Measurements from ENCODE around the gene ZNF28.
"Not testable (repeated sequence)": the region's sequence is repeated elsewhere in the genome, so short reads cannot be mapped to it uniquely, and the experiment has no call there.

Gene ZNF28

GRCh38 chr19:52834289-52834688 is 12.9 kb upstream of the ZNF28 start:
- not testable (repeated sequence) for H3K4me3 ChIP-seq (ENCODE audit: control insufficient read depth in 1 of 7, extremely low read depth in 1 of 7, insufficient read depth in 4 of 7, low read depth in 2 of 7, low read length in 6 of 7)

GRCh38 chr19:52833541-52833940 is 12.1 kb upstream of the ZNF28 start:
- H3K27ac ChIP-seq (ENCODE audit: insufficient read depth in 1 of 2, low read depth in 1 of 2, low read length in 2 of 2, poor library complexity in 1 of 2, severe bottlenecking in 2 of 2); POLR2A ChIA-PET; CTCF ChIA-PET; H3K4me1 ChIP-seq (ENCODE audit: control extremely low read depth in 1 of 4, control insufficient read depth in 4 of 4, insufficient read depth in 4 of 4, low read length in 3 of 4); H3K27me3 ChIP-seq (replicated peaks in 2 of 5; ENCODE audit: control insufficient read depth in 4 of 5, insufficient read depth in 5 of 5, low read length in 4 of 5); DNase-seq; H3K4me3 ChIP-seq (ENCODE audit: control insufficient read depth in 1 of 7, extremely low read depth in 1 of 7, insufficient read depth in 4 of 7, low read depth in 2 of 7, low read length in 6 of 7): not testable (repeated sequence)
- 73% methylated on average over 4 of the region's 5 CpGs for WGBS (ENCODE audit: insufficient coverage)
- peaks cover 0 to 15% (median 3%) of the 10 kb centered on the region in 4 experiments for H3K36me3 ChIP-seq (ENCODE audit: control insufficient read depth in 4 of 4, insufficient read depth in 4 of 4, low read length in 3 of 4)
- peaks cover 0 to 26% (median 9%) of the 10 kb centered on the region in 5 experiments for H3K9me3 ChIP-seq (ENCODE audit: control extremely low read depth in 1 of 5, control insufficient read depth in 4 of 5, insufficient read depth in 2 of 5, low read depth in 1 of 5, low read length in 4 of 5)

More at GRCh38 chr19:52834289-52834688, 12.9 kb upstream of the ZNF28 start:
- H3K4me1 ChIP-seq (ENCODE audit: control extremely low read depth in 1 of 4, control insufficient read depth in 4 of 4, insufficient read depth in 4 of 4, low read length in 3 of 4); DNase-seq; CTCF ChIA-PET; H3K27me3 ChIP-seq (replicated peaks in 2 of 5; ENCODE audit: control insufficient read depth in 4 of 5, insufficient read depth in 5 of 5, low read length in 4 of 5); H3K27ac ChIP-seq (ENCODE audit: insufficient read depth in 1 of 2, low read depth in 1 of 2, low read length in 2 of 2, poor library complexity in 1 of 2, severe bottlenecking in 2 of 2); POLR2A ChIA-PET: not testable (repeated sequence)
- peaks cover 2 to 20% (median 3%) of the 10 kb centered on the region in 4 experiments for H3K36me3 ChIP-seq (ENCODE audit: control insufficient read depth in 4 of 4, insufficient read depth in 4 of 4, low read length in 3 of 4)
- peaks cover 3 to 33% (median 15%) of the 10 kb centered on the region in 5 experiments for H3K9me3 ChIP-seq (ENCODE audit: control extremely low read depth in 1 of 5, control insufficient read depth in 4 of 5, insufficient read depth in 2 of 5, low read depth in 1 of 5, low read length in 4 of 5)
- WGBS (ENCODE audit: insufficient coverage), result no CpG with 5 or more reads among the region's 1 CpG

DNA sequence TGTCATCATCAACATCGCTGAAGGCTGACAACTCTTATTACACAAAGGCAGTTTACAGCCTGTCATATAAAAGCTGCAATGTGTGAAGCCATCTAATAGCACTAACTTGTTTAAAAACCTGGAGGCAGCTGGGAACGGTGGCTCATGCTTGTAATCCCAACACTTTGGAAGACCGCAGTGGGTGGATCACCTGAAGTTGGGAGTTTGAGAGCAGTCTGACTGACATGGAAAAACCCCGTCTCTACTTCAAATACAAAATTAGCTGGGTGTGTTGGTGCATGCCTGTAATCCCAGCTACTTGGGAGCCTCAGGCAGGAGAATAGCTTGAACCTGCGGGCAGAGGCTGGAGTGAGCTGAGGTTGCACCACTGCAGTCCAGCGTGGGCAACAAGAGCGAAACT is 8.4 kb upstream of the ZNF28 start:
- POLR2A ChIA-PET; H3K36me3 ChIP-seq (ENCODE audit: control insufficient read depth in 4 of 4, insufficient read depth in 4 of 4, low read length in 3 of 4); H3K4me1 ChIP-seq (ENCODE audit: control extremely low read depth in 1 of 4, control insufficient read depth in 4 of 4, insufficient read depth in 4 of 4, low read length in 3 of 4); H3K4me3 ChIP-seq (ENCODE audit: control insufficient read depth in 1 of 7, extremely low read depth in 1 of 7, insufficient read depth in 4 of 7, low read depth in 2 of 7, low read length in 6 of 7); H3K27ac ChIP-seq (ENCODE audit: insufficient read depth in 1 of 2, low read depth in 1 of 2, low read length in 2 of 2, poor library complexity in 1 of 2, severe bottlenecking in 2 of 2); H3K27me3 ChIP-seq (replicated peaks in 2 of 5; ENCODE audit: control insufficient read depth in 4 of 5, insufficient read depth in 5 of 5, low read length in 4 of 5); CTCF ChIA-PET; DNase-seq: not testable (repeated sequence)
- no CpG with 5 or more reads among the region's 7 CpGs for WGBS (ENCODE audit: insufficient coverage)
- peaks cover 0 to 14% (median 0%) of the 10 kb centered on the region in 5 experiments for H3K9me3 ChIP-seq (ENCODE audit: control extremely low read depth in 1 of 5, control insufficient read depth in 4 of 5, insufficient read depth in 2 of 5, low read depth in 1 of 5, low read length in 4 of 5)

DNA sequence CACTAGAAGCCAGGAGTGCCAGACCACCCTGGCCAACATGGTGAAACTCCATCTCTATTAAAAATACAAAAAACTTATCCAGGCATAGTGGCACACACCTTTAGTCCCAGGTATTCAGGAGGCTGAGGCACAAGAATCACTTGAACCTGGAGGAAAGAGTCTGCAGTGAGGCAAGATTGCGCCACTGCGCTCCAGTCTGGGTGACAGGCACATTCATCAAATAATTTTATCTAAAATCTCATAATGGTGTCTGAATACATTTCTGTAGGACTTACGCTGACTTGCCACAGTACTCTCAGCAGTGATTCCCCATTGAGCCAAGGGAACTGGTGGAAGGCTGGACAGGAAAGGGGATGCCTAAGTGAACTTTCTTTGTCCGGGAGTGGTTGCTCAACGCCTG is 4.3 kb upstream of the ZNF28 start:
- peaks cover 0 to 21% (median 0%) of the 10 kb centered on the region in 5 experiments for H3K9me3 ChIP-seq (ENCODE audit: control extremely low read depth in 1 of 5, control insufficient read depth in 4 of 5, insufficient read depth in 2 of 5, low read depth in 1 of 5, low read length in 4 of 5)
- CTCF ChIA-PET, result no interaction called here
- POLR2A ChIA-PET, result no interaction called here
- no peaks in the 10 kb centered on the region for H3K36me3 ChIP-seq (ENCODE audit: control insufficient read depth in 4 of 4, insufficient read depth in 4 of 4, low read length in 3 of 4)
- peaks cover 0 to 2% (median under 1%) of the 10 kb centered on the region in 4 experiments for H3K4me1 ChIP-seq (ENCODE audit: control extremely low read depth in 1 of 4, control insufficient read depth in 4 of 4, insufficient read depth in 4 of 4, low read length in 3 of 4)
- no peak overlapping the region for H3K27ac ChIP-seq (ENCODE audit: insufficient read depth in 1 of 2, low read depth in 1 of 2, low read length in 2 of 2, poor library complexity in 1 of 2, severe bottlenecking in 2 of 2)
- DNase-seq, result no peak
- no peak overlapping the region for H3K4me3 ChIP-seq (ENCODE audit: control insufficient read depth in 1 of 7, extremely low read depth in 1 of 7, insufficient read depth in 4 of 7, low read depth in 2 of 7, low read length in 6 of 7)
- H3K27me3 ChIP-seq (replicated peaks in 2 of 5; ENCODE audit: control insufficient read depth in 4 of 5, insufficient read depth in 5 of 5, low read length in 4 of 5), result no peaks in the 10 kb centered on the region
- 100% methylated on average over 3 of the region's 5 CpGs for WGBS (ENCODE audit: insufficient coverage)

DNA sequence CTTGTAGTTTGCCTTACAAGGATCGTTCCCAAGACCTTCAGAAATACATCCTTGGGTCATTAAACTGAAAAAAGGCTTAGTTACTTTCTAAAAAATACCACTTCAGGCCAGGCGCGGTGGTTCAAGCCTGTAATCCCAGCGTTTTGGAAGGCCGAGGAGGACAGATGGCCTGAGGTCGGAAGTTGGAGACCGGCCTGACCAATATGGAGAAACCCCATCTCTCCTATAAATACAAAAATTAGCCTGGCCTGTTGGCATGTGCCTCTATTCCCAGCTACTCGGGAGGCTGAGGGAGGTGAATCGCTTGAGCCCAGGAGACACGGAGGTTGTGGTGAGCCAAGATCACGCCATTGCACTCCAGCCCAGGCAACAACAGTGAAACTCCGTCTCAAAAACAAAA is 2.2 kb upstream of the ZNF28 start:
- ChIA-PET POLR2A (no interaction called here), CTCF (no interaction called here)
- peaks cover 0 to 6% (median 2%) of the 10 kb centered on the region in 4 experiments for H3K4me1 ChIP-seq (ENCODE audit: control extremely low read depth in 1 of 4, control insufficient read depth in 4 of 4, insufficient read depth in 4 of 4, low read length in 3 of 4)
- H3K27ac ChIP-seq (ENCODE audit: insufficient read depth in 1 of 2, low read depth in 1 of 2, low read length in 2 of 2, poor library complexity in 1 of 2, severe bottlenecking in 2 of 2), result no peak overlapping the region
- peaks cover 0 to 21% (median 0%) of the 10 kb centered on the region in 5 experiments for H3K9me3 ChIP-seq (ENCODE audit: control extremely low read depth in 1 of 5, control insufficient read depth in 4 of 5, insufficient read depth in 2 of 5, low read depth in 1 of 5, low read length in 4 of 5)
- no peak overlapping the region for H3K4me3 ChIP-seq (ENCODE audit: control insufficient read depth in 1 of 7, extremely low read depth in 1 of 7, insufficient read depth in 4 of 7, low read depth in 2 of 7, low read length in 6 of 7)
- no peaks in the 10 kb centered on the region for H3K36me3 ChIP-seq (ENCODE audit: control insufficient read depth in 4 of 4, insufficient read depth in 4 of 4, low read length in 3 of 4)
- WGBS (ENCODE audit: insufficient coverage), result 95% methylated on average over 7 of the region's 12 CpGs
- H3K27me3 ChIP-seq (replicated peaks in 2 of 5; ENCODE audit: control insufficient read depth in 4 of 5, insufficient read depth in 5 of 5, low read length in 4 of 5), result no peaks in the 10 kb centered on the region
- DNase-seq, result no peak

- DNase-seq, result peak in 2 of 3 donors; percentile 23 to 31
- H3K4me1 ChIP-seq (ENCODE audit: control extremely low read depth in 1 of 4, control insufficient read depth in 4 of 4, insufficient read depth in 4 of 4, low read length in 3 of 4); CTCF ChIA-PET; H3K27me3 ChIP-seq (replicated peaks in 2 of 5; ENCODE audit: control insufficient read depth in 4 of 5, insufficient read depth in 5 of 5, low read length in 4 of 5); POLR2A ChIA-PET: not testable (repeated sequence)
- peak overlapping the region in 1 of 2 experiments; percentile 81 for H3K27ac ChIP-seq (ENCODE audit: insufficient read depth in 1 of 2, low read depth in 1 of 2, low read length in 2 of 2, poor library complexity in 1 of 2, severe bottlenecking in 2 of 2)
- H3K9me3 ChIP-seq (ENCODE audit: control extremely low read depth in 1 of 5, control insufficient read depth in 4 of 5, insufficient read depth in 2 of 5, low read depth in 1 of 5, low read length in 4 of 5), result peaks cover 0 to 14% (median 2%) of the 10 kb centered on the region in 5 experiments
- 20% methylated on average over 3 of the region's 19 CpGs for WGBS (ENCODE audit: insufficient coverage)
- H3K36me3 ChIP-seq (ENCODE audit: control insufficient read depth in 4 of 4, insufficient read depth in 4 of 4, low read length in 3 of 4), result peaks cover 2 to 24% (median 10%) of the 10 kb centered on the region in 4 experiments
- H3K4me3 ChIP-seq (ENCODE audit: control insufficient read depth in 1 of 7, extremely low read depth in 1 of 7, insufficient read depth in 4 of 7, low read depth in 2 of 7, low read length in 6 of 7), result peak overlapping the region; percentile 57 to 87 (median 76)
Measured at GRCh38 chr19:52820472-52821203, 795 bp downstream of the ZNF28 start.

- peaks cover 15 to 71% (median 47%) of the 10 kb centered on the region in 4 experiments for H3K36me3 ChIP-seq (ENCODE audit: control insufficient read depth in 4 of 4, insufficient read depth in 4 of 4, low read length in 3 of 4)
- H3K4me1 ChIP-seq (ENCODE audit: control extremely low read depth in 1 of 4, control insufficient read depth in 4 of 4, insufficient read depth in 4 of 4, low read length in 3 of 4), result no peaks in the 10 kb centered on the region
- DNase-seq, result no peak
- H3K9me3 ChIP-seq (ENCODE audit: control extremely low read depth in 1 of 5, control insufficient read depth in 4 of 5, insufficient read depth in 2 of 5, low read depth in 1 of 5, low read length in 4 of 5), result peaks cover 0 to 54% (median 38%) of the 10 kb centered on the region in 5 experiments
- no peak overlapping the region for H3K27ac ChIP-seq (ENCODE audit: insufficient read depth in 1 of 2, low read depth in 1 of 2, low read length in 2 of 2, poor library complexity in 1 of 2, severe bottlenecking in 2 of 2)
- H3K4me3 ChIP-seq (ENCODE audit: control insufficient read depth in 1 of 7, extremely low read depth in 1 of 7, insufficient read depth in 4 of 7, low read depth in 2 of 7, low read length in 6 of 7), result no peak overlapping the region
- POLR2A ChIA-PET, result no interaction called here
- WGBS (ENCODE audit: insufficient coverage), result 93% methylated on average over 31 of the region's 32 CpGs
- CTCF ChIA-PET, result no interaction called here
- H3K27me3 ChIP-seq (replicated peaks in 2 of 5; ENCODE audit: control insufficient read depth in 4 of 5, insufficient read depth in 5 of 5, low read length in 4 of 5), result no peaks in the 10 kb centered on the region
Measured at GRCh38 chr19:52809801-52810200, 11.6 kb downstream of the ZNF28 start.
